GM15510 (cell line): Measurements from ENCODE around the gene CNTNAP4.

Source experiments
- POLR2A ChIP-seq: IDR thresholded peaks from 3 replicates; pipeline ENCODE4 v1.6.1; 2011; ENCODE audit warnings: borderline replicate concordance; ENCODE audit not compliant: insufficient read length; ENCODE audit errors: extremely low read depth

The CNTNAP4 gene

GRCh38 chr16:76539609-76540008 lies 262.4 kb downstream of the CNTNAP4 start:
- TF ChIP-seq POLR2A, result no peak

GRCh38 chr16:76541070-76541469 lies 263.9 kb downstream of the CNTNAP4 start:
- no peak for TF ChIP-seq POLR2A

- TF ChIP-seq POLR2A, result no peak
Observed at GRCh38 chr16:76565542-76565941, 288.3 kb downstream of the CNTNAP4 start.

- no peak for TF ChIP-seq POLR2A
Observed at GRCh38 chr16:76571755-76572154, 294.6 kb downstream of the CNTNAP4 start.

- no peak for TF ChIP-seq POLR2A
Observed at GRCh38 chr16:76573281-76573680, 296.1 kb downstream of the CNTNAP4 start.

GRCh38 chr16:76574651-76575050 lies 297.4 kb downstream of the CNTNAP4 start:
- TF ChIP-seq POLR2A, result no peak

- TF ChIP-seq POLR2A, result no peak
Observed at GRCh38 chr16:76576526-76576925, 299.3 kb downstream of the CNTNAP4 start.

- no peak for TF ChIP-seq POLR2A
Observed at GRCh38 chr16:76577003-76577402, 299.8 kb downstream of the CNTNAP4 start.

GRCh38 chr16:76579277-76579922 lies 302.2 kb downstream of the CNTNAP4 start:
- no peak for TF ChIP-seq POLR2A

GRCh38 chr16:76583466-76583865 lies 306.3 kb downstream of the CNTNAP4 start:
- no peak for TF ChIP-seq POLR2A

GRCh38 chr16:76583945-76584344 lies 306.7 kb downstream of the CNTNAP4 start:
- no peak for TF ChIP-seq POLR2A

GRCh38 chr16:76598498-76598897 lies 321.3 kb downstream of the CNTNAP4 start:
- TF ChIP-seq POLR2A, result no peak

- no peak for TF ChIP-seq POLR2A
Observed at GRCh38 chr16:76607317-76607716, 330.1 kb downstream of the CNTNAP4 start.
